Astrocyte of the spinal cord (primary cell): ENCODE results near the gene TBC1D22A.

Experiments
- DNase-seq: peaks from one replicate; pipeline ENCODE4 v3.0.0; 2011; ENCODE audit warnings: low read depth, low spot score
- H3K4me3 ChIP-seq: 2 replicates; pipeline ENCODE4 v1.5.1; 2011; ENCODE audit warnings: low read depth, mild to moderate bottlenecking, low read length, moderate library complexity
- in situ Hi-C: cut with HindIII; loops from 2 replicates; pipeline ENCODE4 v1.10.0; 2017; ENCODE audit warnings: low sequenced_read_pairs
- TF ChIP-seq, protein P1 (sequence below): IDR thresholded peaks from 2 replicates; pipeline ENCODE4 v1.5.1; 2012; ENCODE audit warnings: low read depth, mild to moderate bottlenecking, low read length, inconsistent platforms

TBC1D22A gene

DNA sequence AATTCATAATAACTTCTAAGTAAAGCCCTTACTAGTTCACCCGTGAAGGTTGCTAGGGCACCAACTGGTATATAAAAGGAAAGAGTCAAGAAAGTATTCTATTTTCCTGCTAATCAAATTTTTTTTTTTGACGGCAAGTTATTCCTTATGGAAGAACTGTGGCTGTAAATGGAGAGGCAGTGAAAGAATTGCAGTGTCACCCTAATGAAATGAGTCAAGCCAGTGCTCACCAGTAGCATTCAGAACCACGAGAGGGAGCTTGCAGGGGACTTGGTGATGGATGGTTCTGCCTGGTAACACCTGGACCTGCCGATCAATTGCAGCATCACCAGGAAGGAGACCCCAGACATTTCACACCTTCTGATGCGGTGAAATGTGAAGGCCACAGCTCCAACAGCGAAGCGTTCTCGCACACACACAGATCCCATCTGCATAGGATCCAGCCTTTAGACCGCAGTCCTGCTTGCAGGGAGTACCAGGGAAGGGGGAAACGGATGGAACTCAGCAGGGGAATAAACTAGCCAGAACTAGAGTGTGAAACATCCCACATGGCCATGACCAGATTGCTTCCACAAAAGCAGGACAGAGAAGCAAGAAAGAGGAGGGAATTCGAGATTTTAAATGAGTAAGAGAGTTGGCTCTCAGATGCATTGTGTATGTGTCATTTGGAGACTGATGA, 326.2 kb downstream of the TBC1D22A start:
- TF ChIP-seq, protein P1, sequence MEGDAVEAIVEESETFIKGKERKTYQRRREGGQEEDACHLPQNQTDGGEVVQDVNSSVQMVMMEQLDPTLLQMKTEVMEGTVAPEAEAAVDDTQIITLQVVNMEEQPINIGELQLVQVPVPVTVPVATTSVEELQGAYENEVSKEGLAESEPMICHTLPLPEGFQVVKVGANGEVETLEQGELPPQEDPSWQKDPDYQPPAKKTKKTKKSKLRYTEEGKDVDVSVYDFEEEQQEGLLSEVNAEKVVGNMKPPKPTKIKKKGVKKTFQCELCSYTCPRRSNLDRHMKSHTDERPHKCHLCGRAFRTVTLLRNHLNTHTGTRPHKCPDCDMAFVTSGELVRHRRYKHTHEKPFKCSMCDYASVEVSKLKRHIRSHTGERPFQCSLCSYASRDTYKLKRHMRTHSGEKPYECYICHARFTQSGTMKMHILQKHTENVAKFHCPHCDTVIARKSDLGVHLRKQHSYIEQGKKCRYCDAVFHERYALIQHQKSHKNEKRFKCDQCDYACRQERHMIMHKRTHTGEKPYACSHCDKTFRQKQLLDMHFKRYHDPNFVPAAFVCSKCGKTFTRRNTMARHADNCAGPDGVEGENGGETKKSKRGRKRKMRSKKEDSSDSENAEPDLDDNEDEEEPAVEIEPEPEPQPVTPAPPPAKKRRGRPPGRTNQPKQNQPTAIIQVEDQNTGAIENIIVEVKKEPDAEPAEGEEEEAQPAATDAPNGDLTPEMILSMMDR = no peak
- H3K4me3 ChIP-seq = no peak overlapping the region
- DNase-seq = no peak
- in situ Hi-C loops = no loop called here

DNA sequence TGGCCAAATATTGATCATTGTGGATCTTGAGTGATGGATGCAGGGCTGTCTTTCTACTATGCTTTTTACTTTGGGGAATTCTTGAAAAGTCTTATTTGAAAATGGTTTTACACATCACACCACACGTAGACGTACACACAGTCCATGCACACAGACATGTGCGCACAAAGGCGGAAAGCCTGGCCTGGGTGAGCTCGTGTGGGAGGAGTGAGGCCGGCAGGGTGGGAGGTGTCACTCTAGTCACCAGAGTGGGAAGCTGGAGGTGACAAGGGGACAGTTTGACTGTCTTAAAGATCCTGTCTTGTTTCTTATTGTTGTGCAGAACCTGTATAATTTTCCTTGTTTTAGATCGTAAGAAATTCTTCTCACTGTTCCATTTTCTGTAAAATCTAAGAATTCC, 326.9 kb downstream of the TBC1D22A start:
- TF ChIP-seq, protein P1 = no peak
- DNase-seq = no peak
- in situ Hi-C loops = no loop called here
- no peak overlapping the region for H3K4me3 ChIP-seq

DNA sequence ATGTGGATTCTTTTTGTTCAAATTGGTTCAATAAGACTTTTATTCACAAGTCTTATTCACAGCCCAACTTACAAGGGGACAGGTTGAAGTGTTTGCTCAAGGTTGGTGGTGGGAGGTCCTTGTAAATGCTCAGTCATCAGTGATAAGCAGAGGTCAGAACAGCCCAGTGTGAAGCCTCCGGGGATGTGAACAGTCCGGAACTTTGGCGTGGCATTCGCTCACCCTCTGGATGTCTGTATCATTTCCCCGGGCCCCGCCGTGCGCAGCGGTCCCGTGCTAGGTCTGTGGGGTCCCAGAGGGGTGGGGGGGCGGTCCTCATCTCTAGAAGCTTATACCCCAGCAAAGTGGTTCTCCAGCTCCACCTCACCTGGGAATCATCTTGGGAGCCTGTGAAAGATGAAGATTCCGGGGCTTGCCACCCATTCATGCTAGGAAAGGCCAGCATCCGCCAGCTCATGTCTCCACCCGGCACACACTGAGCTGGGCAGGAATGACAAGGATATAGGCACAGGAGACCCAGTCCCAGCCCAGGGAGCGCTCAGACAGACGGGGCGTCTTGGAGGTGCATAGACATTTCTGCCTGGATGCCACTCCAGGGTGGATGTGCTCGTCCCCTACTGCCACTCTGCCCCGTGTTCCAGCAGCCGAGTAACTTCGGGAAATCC, 327.5 kb downstream of the TBC1D22A start:
- DNase-seq = no peak
- no peak overlapping the region for H3K4me3 ChIP-seq
- TF ChIP-seq, protein P1 = no peak
- in situ Hi-C loops = no loop called here

DNA sequence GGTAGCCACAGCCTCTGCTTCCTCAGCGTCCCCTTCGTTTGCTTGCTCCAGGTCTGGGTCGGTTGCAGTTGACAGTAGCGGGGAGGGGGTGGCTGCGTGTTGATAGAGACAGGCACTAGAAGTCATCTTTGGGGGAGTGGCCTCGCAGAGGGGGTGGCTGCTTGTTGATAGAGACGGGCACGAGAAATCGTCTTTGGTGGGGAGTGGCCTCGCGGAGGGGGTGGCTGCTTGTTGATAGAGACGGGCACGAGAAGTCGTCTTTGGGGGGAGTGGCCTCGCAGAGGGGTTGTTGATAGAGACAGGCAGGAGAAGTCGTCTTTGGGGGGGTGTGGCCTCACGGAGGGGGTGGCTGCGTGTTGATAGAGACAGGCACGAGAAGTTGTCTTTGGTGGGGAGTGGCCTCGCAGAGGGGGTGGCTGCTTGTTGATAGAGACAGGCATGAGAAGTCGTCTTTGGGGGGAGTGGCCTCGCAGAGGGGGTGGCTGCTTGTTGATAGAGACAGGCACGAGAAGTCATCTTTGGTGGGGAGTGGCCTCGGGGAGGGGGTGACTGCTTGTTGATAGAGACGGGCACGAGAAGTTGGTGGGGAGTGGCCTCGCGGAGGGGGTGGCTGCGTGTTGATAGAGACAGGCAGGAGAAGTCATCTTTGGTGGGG, 328.3 kb downstream of the TBC1D22A start:
- H3K4me3 ChIP-seq = peak overlapping the region; percentile 42
- in situ Hi-C loops = no loop called here
- TF ChIP-seq, protein P1 = no peak
- DNase-seq = peak; percentile 28

DNA sequence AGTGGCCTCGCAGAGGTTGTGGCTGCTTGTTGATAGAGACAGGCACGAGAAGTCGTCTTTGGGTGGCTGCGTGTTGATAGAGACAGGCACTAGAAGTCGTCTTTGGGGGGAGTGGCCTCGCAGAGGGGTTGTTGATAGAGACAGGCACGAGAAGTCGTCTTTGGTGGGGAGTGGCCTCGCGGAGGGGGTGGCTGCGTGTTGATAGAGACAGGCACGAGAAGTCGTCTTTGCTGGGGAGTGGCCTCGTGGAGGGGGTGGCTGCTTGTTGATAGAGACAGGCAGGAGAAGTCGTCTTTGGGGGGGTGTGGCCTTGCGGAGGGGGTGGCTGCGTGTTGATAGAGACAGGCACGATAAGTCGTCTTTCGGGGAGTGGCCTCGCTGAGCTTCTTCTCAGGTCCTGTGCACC, 328.8 kb downstream of the TBC1D22A start:
- DNase-seq = no peak
- peak overlapping the region; percentile 42 for H3K4me3 ChIP-seq
- TF ChIP-seq, protein P1 = no peak
- in situ Hi-C loops = no loop called here

DNA sequence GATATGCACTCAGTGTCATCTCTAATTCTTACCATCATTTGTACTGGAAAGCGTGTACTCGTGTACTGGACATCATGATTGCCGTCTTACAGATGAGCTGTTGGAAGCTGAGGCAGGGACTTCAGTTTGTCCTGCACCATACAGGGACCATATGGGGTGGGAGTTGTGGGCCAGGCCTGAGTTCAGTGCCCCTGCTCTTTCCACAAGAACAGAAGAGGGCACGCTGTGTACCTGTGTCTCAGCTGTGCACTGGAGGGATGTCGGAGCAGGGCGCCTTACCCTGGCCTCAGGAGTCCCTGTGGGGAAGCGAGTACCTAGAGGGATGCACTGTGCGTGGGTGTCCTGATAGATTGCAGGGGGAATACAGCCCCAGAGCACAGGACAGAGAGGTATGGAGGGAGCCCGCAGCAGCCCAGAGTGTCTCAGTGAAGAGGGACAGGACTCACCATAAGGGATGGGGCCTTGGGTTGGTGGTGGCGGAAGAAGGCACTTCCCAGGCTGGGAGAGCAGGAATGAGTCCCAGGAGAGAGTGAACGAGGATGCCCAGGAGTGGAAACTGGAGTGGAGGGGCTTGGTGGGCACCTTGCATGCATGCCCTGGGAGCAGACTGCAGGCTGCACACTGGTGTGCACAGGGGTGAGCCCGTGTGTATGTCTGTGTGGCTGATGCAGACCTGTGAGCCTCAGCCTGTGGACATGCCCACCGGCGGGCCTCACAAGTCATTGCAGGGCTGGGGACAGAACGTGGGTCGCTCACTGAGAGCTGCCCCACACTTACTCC, 329.7 kb downstream of the TBC1D22A start:
- H3K4me3 ChIP-seq = no peak overlapping the region
- in situ Hi-C loops = no loop called here
- DNase-seq = no peak
- TF ChIP-seq, protein P1 = no peak
